Pericardium fibroblast (primary cell): ENCODE measurements around the gene KIF6. TPM values are rescaled to one million over a fixed set of nuclear protein-coding genes. Genes with fewer than 3 reads are reported as not detected.

Source experiments
- total RNA-seq: library from RNA; depleted of rRNA; stranded (reverse); fragments of >200 nt; gene quantifications from 2 replicates; pipeline ENCODE4 v1.2.3, GENCODE V29; 2015

Gene KIF6
- under 0.01 TPM in 1 of 2 replicates, not detected in the other for total RNA-seq

GRCh38 chr6:39724787-39725631, at the start of gene KIF6:
TSS of gene KIF6 (minus strand) at chr6:39725408. CDS start at chr6:39725310, 98 bp downstream.

GRCh38 chr6:39322306-39322850, 402.8 kb downstream of the KIF6 start, which contains the start of gene KCNK16:
TSS of gene KCNK16 (minus strand) at chr6:39322702. CDS start at chr6:39322540, 162 bp downstream.

GRCh38 chr6:39314273-39314795, 410.9 kb downstream of the KIF6 start, which contains the start of gene KCNK17:
TSS of gene KCNK17 (minus strand) at chr6:39314419. CDS start at chr6:39314320, 99 bp downstream.

Other genes with a start within 250 kb of the KIF6 start
- gene DAAM2, start 67.0 kb upstream of the KIF6 start, total RNA-seq: 11.2 and 26.6 TPM in 2 replicates
- 7.9 and 15.2 TPM in 2 replicates for gene MOCS1, start 209.1 kb upstream of the KIF6 start, total RNA-seq